ENCODE data around the gene YIPF5. TPM values are rescaled to one million over a fixed set of nuclear protein-coding genes. Genes with fewer than 3 reads are reported as not detected.

YIPF5 gene
- 67.8 to 84.9 TPM (median 75.4 TPM) in 5 replicates for total RNA-seq (2022; extraction: Qiagen RNA extraction; ENCODE audit: low read depth)

GRCh38 chr5:144170276-144171024, at the start of gene YIPF5, which contains the start of gene KCTD16:
Gene YIPF5, minus strand, starts transcription at chr5:144170659. Its CDS starts 704 bp downstream, at chr5:144169955.
Gene KCTD16, plus strand, starts transcription at chr5:144170873.

Other genes with a start within 250 kb of the YIPF5 start
- gene KCTD16, start 214 bp upstream of the YIPF5 start, total RNA-seq (2022; extraction: Qiagen RNA extraction; ENCODE audit: low read depth), result 0.05 to 0.07 TPM (median 0.05 TPM) in 3 of 5 replicates, not detected in the others

Data from A549 treated with CpdA at 1 μM for 4 hours (cell line).